ENCODE measurements around the gene WFIKKN1.
"Not testable (repeated sequence)": the region's sequence is repeated elsewhere in the genome, so short reads cannot be mapped to it uniquely, and the experiment has no call there.

WFIKKN1 gene

GRCh38 chr16:595942-596735 is 34.6 kb upstream of the WFIKKN1 start:
- DNase-seq (ENCODE audit: low read depth, low spot score), result no peak

GRCh38 chr16:596736-597060 is 34.1 kb upstream of the WFIKKN1 start:
- no peak for DNase-seq (ENCODE audit: low read depth, low spot score)

DNA sequence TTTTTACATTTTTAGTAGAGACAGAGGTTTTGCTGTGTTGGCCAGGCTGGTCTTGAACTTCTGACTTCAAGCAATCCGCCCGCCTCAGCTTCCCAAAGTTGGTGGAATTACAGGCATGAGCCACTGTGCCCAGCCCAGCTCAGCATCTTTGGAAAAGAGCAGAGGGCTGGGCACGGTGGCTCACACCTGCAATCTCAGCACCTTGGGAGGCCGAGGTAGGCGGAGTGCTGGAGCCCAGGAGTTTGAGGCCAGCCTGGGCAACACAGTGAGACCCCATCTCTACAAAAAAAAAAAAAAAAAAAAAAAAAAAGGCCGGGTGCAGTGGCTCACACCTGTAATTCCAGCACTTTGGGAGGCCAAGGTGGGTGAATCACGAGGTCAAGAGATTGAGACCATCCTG is 33.1 kb upstream of the WFIKKN1 start:
- DNase-seq (ENCODE audit: low read depth, low spot score), result not testable (repeated sequence)

DNA sequence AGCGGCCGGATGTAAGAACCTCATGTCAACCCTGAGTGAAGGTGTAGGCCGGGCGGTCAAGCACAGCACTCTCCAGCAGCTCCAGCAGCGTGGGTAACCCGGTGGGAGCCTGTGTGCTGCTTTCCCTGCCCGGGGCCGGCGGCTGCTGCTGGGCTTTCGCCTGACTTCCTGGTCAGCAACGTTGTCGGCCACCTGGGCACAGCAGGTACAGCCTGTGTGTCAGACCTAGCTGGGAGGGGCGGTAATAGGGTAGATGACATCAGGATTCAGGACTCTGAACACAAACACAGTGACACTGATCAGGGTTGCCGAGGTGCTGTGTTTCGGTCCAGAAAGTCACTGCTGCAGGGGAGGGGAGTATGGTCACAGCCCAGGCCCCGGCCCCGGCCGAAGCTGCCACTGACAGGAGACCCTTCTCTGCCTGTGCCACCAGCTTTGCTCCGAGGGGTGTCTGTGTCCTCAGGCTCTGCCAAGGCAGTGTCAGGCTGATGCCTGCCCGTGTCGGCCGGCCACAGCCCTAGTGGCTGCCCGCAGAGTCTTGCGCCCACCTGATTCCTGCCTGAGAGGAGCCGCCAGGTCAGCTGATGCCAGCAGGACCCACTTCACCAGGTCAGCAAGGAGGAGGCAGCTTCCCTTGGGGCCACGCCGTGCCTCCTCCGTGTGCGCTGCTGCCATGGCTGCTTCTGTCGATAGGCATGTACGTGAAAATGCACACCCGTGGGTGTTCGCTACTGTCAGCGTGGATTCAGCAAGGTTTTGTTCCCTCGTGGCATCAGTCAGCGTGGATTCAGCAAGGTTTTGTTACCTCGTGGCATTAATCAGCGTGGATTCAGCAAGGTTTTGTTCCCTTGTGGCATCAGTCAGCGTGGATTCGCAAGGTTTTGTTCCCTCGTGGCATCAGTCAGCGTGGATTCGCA is 31.7 kb upstream of the WFIKKN1 start:
- no peak for DNase-seq (ENCODE audit: low read depth, low spot score)

- DNase-seq (ENCODE audit: low read depth, low spot score), result no peak
Measured at GRCh38 chr16:600781-601180, 30.0 kb upstream of the WFIKKN1 start.

DNA sequence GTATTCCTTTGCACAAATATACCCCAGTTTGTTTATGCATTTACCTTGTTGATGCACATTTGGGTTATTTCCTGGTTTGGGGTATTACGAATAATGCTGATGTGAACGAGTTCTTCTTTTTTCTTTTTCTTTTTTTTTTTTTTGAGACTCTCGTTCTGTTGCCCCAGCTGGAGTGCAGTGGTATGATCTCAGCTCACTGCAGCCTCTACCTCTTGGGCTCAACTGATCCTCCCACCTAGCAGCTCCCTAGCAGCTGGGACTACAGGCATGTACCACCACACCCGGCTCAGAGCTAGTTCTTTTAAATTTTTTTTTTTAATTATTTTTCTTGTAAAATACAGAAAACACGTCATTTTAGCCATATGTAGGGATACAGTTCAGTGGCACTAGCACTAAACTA is 26.9 kb upstream of the WFIKKN1 start:
- DNase-seq (ENCODE audit: low read depth, low spot score), result no peak

GRCh38 chr16:606656-607307 is 24.0 kb upstream of the WFIKKN1 start:
- DNase-seq (ENCODE audit: low read depth, low spot score), result no peak

GRCh38 chr16:608019-608418 is 22.8 kb upstream of the WFIKKN1 start:
- no peak for DNase-seq (ENCODE audit: low read depth, low spot score)

DNA sequence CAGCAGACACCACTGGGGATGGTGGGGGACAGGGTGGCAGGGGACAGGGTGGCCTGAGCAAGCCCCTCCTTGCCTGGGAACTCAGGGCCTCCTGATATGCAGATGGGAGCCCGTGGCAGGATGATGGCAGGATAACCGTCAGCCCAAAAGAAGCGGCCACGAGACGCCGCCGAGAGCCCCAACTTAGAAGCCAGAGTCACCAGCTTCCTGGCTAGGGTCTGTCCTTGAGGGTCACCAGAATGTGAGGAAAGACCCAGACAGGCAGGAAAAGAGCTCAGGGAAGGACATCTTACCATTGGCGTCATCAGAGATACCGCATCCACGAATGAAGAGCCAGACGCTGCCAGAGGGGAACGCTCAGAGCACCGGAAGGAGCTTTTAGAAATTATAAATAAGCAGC is 21.5 kb upstream of the WFIKKN1 start:
- no peak for DNase-seq (ENCODE audit: low read depth, low spot score)

DNA sequence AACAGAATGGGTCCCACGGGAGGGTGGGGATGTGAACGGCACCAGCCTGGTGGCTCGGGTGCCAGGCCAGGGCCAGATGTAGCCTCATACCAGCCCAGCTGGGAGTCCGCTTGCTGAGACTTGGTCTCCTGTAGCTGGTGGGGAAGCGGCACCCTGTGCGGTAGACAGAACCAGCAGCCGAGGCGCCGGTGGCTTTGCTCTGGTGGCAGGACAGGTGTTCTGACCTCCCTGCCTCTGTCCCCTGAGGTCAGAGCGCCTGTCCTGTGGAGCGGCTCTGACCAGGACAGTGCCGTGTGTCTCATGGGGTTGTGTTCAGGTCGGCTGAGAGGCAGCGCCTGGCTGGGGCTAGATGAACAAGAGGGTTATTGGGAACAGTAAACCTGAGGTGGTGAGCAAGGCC is 20.8 kb upstream of the WFIKKN1 start:
- no peak for DNase-seq (ENCODE audit: low read depth, low spot score)

DNA sequence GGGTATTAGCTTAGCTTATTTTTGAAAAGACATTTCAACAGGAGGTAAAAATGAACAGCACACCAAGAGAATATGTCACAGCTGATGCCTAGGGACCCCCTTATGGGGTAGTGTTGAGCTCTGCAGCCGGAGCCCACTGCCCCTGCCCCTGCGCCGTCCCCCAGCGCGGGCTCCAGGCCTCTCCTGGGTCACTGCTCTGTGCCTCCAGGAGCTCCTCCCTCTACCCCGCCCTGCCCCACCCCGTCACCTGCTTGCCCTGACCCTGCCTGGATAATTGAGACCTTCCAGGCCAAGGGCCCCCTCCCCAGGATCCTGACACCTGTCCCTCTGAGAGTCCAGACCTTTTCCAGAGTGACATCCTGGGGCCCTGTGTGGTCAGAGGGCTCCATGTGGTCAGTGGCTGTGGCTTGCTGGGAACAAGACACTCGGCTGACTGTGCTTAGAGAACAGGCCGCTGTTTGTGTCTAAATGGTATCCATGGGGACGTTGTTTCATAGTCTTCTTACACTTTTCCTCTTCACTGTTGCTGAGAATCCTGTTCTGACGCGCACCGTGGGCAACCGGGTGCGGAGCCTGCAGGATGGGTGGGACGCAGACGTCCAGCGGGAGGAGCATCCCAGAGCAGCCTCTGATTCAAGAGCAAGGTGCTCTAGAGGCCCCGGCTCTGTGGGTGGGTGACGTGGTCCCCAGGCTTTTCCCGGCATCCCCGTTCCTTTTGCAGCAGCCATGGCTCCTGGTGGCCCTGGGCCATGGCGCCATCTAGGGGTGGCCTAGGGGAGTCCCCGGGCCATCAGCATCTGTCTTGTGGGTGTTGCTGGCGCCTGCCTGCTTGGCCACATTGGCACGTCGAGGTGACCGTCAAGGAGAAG is 20.0 kb upstream of the WFIKKN1 start:
- DNase-seq (ENCODE audit: low read depth, low spot score), result no peak

- no peak for DNase-seq (ENCODE audit: low read depth, low spot score)
Measured at GRCh38 chr16:615122-615521, 15.7 kb upstream of the WFIKKN1 start.

DNA sequence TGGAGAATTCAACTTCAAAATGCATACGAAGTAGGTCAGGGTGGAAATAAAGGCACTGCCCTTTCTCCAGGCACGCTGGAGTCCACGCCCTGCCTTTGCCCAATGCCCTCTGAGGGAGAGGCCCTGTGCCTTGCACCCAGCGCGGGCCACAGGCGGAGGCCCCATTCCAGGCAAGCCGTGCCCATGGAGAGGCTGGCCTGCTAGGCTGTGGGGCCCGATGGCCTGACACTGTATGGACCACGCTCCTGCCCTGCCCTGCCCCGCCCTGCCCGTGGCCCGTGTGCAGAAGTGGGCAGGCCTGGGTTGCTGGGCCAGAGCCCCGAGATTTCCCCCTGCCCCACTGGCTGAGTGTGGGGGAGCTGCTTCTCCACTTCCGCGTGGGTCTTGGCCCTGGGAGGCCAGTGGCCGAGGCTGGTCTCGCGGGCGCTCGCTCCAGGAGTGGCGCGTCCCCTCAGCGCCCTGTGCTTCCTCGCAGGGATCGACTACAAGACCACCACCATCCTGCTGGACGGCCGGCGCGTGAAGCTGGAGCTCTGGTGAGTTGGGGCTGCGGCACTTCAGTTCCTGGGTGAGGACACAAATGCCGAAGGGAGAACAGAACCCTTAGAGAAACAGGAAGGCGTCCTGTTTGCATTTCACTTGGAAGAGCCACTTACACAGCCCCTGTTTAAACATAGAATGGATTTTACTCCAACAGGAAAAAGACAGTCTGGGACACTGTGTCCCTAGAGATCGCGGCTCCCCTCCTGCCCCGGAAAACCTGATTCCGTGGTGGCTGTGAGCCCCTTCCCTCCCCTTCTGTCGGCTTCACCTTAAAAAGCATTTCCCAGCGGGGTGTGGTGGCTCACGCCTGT is 13.8 kb upstream of the WFIKKN1 start:
- DNase-seq (ENCODE audit: low read depth, low spot score), result no peak

GRCh38 chr16:617855-618254 is 12.9 kb upstream of the WFIKKN1 start:
- DNase-seq (ENCODE audit: low read depth, low spot score), result no peak

DNA sequence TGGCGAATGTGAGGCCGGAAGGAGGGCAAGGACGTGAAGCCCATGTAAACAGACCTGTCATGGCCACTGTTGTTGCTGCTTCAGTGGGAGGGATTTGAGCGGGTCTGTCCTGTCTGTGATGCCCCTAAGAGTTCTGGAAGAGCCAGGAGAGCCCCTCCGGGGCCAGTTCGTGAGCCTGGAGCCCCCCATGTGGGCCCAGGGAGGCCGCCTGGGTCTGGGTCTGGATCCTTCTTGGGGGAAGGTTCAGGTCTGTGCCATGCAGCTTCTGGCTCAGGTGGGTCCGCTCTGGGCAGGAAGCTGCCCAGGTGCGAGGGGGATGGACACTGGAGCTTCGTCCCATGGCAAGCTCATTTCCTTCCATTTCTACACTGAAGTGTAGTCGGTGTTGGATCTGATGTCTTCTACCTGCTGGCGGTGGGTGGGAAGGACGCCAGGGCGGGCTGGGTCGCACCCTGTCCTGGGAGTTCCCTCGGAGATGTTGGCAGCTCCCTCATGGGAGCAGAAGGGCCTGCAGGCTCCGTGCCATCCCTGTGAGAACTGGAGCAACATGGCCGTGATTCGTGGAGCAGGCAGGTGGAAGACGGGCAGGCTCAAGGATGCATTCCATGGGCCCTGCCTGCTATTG is 11.2 kb upstream of the WFIKKN1 start:
- no peak for DNase-seq (ENCODE audit: low read depth, low spot score)

- DNase-seq (ENCODE audit: low read depth, low spot score), result no peak
Measured at GRCh38 chr16:620700-621525, 9.9 kb upstream of the WFIKKN1 start.

GRCh38 chr16:621526-622105 is 9.2 kb upstream of the WFIKKN1 start:
- DNase-seq (ENCODE audit: low read depth, low spot score), result no peak

- DNase-seq (ENCODE audit: low read depth, low spot score), result no peak
Measured at GRCh38 chr16:622920-623280, 7.9 kb upstream of the WFIKKN1 start.

DNA sequence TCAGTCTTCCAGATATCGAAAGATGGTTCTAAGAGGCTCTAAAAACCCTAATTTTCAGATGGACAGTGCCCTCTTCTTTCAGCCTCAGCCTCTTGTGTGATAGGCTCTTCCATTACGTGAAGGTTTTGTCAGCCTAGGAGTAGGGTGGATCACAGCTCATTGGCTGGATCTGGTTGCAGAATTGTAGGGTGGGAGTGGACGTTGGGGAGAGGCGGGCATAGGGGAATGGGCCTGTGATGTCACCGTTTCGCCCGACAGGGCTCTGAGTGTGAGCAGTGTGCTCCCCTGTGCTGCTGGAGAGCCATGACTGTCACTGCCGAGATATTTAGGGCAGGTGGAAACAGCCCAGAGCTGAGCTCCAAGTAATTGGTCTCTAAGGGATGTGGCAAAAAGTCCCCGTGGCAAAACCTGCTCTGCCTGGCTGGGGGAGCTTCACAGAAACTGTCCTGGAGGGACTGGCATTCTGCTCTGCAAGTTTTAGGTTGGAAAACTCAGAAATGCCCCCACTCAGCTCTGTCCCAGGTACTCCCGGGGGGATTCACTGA is 6.2 kb upstream of the WFIKKN1 start:
- no peak for DNase-seq (ENCODE audit: low read depth, low spot score)
